ENCODE results near the gene B3GAT3. TPM values are rescaled to one million over a fixed set of nuclear protein-coding genes. Genes with fewer than 3 reads are reported as not detected.

The B3GAT3 gene
- total RNA-seq (2022; extraction: Qiagen RNA extraction; ENCODE audit: low read depth), result 41.9 to 58.0 TPM (median 50.7 TPM) in 5 replicates

DNA sequence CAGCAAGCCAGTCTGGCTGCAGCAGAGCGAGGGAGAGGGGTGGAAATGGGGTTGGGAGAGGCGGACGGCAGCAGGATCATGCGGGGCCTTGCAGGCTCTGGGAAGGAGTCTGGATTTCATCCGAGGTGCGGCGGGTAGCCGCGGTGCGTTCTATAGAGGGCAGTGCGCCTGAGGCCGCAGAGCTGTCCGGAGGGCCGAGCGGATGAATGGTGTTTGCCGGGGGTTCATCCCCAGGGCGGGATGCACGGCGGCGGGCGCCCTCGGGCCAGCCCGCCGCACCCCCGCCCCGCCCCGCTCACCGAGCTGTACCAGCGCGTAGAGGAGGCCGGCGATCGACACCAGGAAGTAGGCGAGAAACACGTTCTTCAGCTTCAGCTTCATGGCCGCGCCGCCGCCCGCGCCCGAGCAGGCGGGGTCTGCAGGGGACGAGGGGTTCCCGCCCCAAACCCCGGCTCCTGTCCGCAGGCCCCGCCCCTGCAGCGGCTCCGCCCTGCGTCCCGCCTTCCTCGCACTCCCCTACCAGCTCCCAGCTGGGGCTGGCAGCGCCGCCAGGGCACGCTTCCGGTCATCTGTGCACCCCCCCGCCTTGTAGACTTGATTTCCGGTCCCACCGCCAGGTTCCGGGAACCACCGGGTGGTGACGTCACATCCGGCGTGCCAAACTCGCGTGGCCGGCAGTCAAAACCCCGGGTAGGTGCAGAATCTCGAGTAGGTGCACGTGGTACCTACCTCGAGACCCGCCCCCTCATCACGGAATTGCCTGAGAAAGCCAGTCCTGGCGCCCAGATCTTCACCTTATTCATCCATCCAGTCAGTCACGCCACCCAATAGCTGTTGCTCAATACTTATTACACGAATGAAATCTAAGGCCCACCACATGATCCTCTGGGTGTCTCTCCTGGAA lies at the start of gene B3GAT3:
B3GAT3 (minus strand) TSS at position 420 of the 904 bp plus-strand sequence; CDS start at position 381, 39 bp downstream.

DNA sequence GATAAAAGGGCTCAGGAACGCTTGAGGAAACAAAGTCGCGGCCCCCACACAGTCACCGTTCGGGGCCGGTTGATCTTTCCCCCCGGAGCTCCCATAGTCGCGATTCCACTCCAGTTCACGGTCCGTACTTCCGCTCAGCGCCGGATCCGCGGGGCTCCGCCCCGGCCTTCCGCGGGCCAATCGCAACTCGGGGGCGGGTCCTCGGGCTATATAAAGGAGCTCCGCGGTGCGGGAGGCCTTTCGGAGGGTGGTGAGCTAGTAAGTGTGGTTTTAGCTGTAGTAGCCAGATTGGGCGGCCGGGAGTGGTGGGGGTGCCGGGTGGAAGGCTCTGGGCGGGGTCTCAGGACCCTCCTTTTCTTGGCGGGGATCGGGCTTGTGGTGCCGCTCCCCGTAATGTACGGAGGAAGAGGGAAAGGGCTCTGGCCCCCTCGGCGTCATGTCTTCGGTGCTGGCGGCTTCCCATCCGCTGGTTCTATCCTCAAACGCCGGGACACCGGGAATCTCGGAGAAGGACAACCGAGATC lies 43.4 kb upstream of the B3GAT3 start, which contains the start of the genes C11orf98 and CSKMT:
C11orf98 (minus strand) TSS at position 136 of the 524 bp plus-strand sequence; CDS start at position 95, 41 bp downstream.
CSKMT (plus strand) TSS at position 238 of the 524 bp plus-strand sequence. CDS start 568 bp downstream, outside the sequence.

DNA sequence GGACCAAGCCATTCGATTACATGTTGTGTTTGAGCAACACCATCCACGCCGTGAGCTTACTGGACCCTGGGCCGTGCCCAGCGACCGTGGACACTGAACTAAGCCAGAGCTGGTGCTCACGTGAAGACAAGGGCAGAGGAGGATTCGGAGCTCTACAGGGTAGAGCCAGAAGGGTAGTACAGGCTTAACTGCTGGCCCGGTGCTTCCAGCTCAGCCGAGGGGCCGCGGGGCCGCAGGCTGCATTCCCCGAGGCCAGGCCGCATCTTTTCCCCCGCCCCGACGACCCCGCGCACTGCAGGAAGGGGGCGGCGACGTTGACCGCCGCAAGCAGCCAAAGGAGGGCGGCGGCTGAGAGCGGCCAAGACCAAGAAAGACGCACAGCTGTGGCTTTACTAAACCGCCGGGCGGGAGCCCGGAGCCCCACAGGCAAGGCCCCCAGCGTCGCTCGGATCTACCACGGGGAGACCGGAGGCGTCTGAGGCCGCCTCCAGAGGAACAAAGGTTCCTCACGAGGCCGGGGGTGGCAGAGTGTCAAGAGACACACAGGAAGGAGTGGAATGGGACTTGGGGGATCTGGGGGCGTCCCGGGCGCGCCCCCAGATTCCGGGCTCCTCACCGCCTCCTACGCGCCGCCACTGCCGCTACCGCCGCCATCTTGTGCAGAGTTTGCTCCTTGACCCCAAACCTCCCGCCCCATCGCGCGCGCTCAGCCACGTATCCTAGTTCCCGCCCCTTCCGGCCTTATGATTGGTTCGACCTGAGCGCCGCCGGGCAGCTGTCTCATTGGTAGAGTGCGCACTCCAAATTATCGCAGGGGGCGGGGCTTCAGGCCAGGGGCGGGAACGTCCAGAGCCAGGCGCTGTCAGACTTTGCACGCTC lies 24.4 kb upstream of the B3GAT3 start, which contains the start of gene GANAB:
GANAB (minus strand) TSS at position 668 of the 879 bp plus-strand sequence; CDS start at position 654, 14 bp downstream.

DNA sequence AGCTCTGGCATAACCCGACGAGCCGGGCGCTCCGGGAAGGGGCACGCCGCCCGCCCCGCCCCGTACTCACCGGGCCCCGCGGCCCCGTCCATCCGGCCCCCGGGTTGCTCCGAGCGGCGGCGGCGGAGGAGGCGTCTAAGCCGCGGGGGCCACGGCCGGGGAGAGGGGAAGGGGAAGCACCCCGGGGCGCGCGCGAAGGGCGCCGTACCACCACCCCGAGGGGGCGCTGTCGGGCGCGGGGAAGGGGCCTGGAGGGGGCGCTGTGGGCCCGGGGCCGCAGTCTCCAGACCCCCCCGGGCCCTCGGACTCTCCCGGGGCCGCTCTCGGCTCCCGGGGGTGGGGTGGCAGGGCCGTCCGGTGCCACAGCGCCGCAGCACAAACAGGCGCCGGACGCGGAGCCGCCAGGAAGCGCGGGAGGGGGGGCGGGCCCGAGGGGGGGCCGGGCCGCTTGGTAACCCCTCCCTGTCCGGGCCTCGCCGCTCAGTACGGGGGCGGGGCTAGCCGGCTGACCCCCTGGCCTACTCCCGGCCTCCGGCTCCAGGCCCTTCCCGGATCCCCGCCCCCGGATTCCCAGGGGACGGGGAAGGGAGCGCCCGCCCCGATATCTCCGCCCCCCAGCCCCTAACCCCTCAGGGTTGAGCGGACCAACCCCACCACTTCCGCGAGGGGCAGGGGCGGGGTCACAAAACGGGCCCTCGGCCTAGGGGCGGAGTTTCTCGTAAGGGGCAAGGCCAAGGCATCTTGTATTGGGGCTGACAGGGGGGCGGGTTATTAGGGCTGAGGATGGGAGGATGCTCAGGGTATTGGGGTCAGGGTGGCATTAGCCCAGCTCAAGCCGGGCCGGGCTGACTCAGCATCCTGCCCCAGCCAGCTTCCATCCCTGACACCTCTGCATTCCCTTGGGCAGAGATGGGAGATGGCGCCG lies 9.2 kb downstream of the B3GAT3 start, which contains the start of the genes EML3 and ROM1:
EML3 (minus strand) TSS at position 410 of the 925 bp plus-strand sequence; CDS start at position 92, 318 bp downstream.
ROM1 (plus strand) TSS at position 892 of the 925 bp plus-strand sequence; CDS start at position 917, 25 bp downstream.

DNA sequence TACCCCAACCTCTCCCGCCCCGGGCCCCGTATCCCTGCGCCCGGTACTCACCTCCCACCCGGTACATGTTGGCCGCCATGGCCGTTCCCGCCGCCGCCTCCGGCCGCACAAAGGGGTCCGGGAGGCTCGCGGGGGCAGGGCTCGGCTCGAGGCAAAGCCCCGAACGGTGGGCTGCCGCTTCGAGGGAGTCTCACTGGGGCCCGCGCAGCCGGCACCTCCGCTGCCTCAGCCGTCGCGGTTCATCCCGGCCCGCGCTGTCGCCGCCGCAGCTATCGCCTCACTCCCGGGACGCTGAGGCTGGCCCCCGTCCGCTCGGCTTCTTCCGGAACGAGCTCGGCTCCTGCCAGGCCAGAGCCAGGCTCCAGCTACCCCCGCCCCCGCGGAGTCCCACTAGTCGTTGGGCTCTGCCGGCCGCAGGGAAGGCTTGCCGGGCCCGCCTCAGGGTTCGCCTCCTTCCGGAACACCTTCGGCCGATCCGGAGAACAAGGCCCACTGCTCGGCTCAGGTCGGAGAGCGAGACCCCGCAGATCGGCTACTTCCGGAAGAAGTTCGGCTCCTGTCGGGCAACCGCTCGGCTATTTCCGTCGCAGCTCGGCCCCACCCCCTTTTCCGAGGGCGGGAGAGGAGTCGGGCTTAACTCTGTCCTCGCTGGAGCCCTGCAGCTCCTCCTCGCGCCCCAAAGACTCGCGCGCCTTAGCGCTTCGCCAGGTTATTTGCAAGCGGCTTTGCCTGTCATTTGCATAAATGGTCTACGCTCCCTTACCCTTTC lies 20.2 kb downstream of the B3GAT3 start, which contains the start of gene MTA2:
MTA2 (minus strand) TSS at position 494 of the 769 bp plus-strand sequence; CDS start at position 79, 415 bp downstream.

DNA sequence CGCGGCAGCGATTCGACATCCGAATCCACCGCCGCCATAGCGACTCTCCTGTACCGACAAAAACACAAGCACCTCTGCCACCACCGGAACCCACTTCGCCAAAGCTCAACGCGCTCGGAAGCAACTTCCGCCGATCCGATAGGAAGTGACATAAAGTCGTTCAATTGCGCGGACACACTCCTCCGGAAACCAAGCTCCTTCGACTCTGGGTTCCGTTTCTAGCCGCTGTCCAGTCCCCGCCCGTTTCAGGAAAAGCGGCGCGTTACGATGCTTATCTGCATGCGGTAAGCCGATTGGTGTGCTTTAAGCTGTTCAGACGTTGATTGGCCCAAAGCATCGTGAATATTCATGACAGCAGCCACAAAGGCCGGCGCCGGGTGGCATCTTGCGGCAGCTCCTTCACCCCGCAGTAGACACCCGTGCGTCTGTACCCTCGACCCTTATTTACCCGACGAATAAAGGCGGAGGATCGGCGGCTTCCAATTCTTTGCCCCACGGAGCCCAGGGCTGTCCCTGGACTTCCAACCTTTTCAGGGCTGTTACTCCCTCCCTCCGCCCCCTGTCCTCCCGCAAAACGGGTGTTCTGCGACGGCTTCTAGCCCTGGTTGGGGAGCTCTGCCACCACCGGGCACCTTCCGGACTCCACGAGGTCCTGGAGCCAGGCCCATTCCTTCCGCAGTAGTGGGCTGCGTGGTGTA lies 30.2 kb downstream of the B3GAT3 start, which contains the start of gene TUT1:
TUT1 (minus strand) TSS at position 76 of the 698 bp plus-strand sequence; CDS start at position 38, 38 bp downstream.

DNA sequence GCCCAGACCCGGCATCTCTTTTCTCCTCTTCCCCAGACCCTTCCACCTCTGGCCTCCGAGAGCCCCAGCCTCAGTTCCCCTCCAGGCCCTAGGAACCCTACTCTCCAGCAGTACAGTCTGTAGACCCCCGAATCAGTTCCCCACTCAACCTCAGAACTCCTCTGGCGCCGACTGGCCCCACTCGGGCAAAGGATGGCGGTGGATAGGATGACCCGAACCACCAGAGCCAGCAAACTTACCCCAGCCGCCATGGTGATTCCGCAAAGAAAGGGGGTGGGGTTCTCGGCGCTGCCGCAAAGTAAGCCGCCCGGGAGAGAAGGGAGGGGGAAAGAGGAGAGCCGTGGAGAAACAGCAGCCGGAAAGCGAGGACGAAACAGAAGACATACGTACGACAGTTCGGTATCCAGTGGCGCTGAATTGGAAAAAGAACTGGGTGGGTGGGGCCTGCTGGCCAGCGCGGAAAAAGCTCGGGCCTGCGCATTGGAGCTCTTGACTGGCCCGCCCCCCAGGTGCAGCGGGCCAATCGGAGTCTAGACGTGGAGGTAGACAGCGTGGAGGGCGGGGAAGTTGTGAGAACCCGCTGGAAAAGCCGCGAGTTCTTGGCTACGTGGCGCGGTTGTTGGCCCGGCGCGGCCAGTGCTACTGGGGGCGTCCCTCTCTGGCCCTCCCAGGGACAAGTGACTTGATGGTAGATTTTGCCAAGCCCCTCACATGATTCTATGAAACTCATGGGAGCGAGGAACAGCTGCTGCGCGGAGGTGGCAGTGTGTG lies 48.0 kb downstream of the B3GAT3 start, which contains the start of gene EEF1G:
EEF1G (minus strand) TSS at position 300 of the 771 bp plus-strand sequence; CDS start at position 251, 49 bp downstream.

Other genes starting within 250 kb of the B3GAT3 start
- 0.40 TPM in 1 of 5 replicates, not detected in the others for gene SCGB1A1, start 203.0 kb downstream of the B3GAT3 start, total RNA-seq (2022; extraction: Qiagen RNA extraction; ENCODE audit: low read depth)
- gene AHNAK, start 75.2 kb downstream of the B3GAT3 start, total RNA-seq (2022; extraction: Qiagen RNA extraction; ENCODE audit: low read depth), result 304 to 395 TPM (median 360 TPM) in 5 replicates
- 1,850 to 2,033 TPM (median 1,975 TPM) in 5 replicates for gene EEF1G, start 48.1 kb downstream of the B3GAT3 start, total RNA-seq (2022; extraction: Qiagen RNA extraction; ENCODE audit: low read depth)
- gene TUT1, start 30.5 kb downstream of the B3GAT3 start, total RNA-seq (2022; extraction: Qiagen RNA extraction; ENCODE audit: low read depth), result 12.2 to 15.0 TPM (median 14.7 TPM) in 5 replicates
- 82.9 to 91.9 TPM (median 87.9 TPM) in 5 replicates for gene MTA2, start 20.1 kb downstream of the B3GAT3 start, total RNA-seq (2022; extraction: Qiagen RNA extraction; ENCODE audit: low read depth)
- gene EML3, start 9.2 kb downstream of the B3GAT3 start, total RNA-seq (2022; extraction: Qiagen RNA extraction; ENCODE audit: low read depth), result 17.5 to 23.8 TPM (median 22.3 TPM) in 5 replicates
- gene ROM1, start 8.7 kb downstream of the B3GAT3 start, total RNA-seq (2022; extraction: Qiagen RNA extraction; ENCODE audit: low read depth), result 3.7 to 5.5 TPM (median 4.0 TPM) in 5 replicates
- gene GANAB, start 24.6 kb upstream of the B3GAT3 start, total RNA-seq (2022; extraction: Qiagen RNA extraction; ENCODE audit: low read depth), result 237 to 277 TPM (median 252 TPM) in 5 replicates
- 16.8 to 21.9 TPM (median 20.6 TPM) in 5 replicates for gene INTS5, start 31.3 kb upstream of the B3GAT3 start, total RNA-seq (2022; extraction: Qiagen RNA extraction; ENCODE audit: low read depth)
- gene C11orf98, start 43.2 kb upstream of the B3GAT3 start, total RNA-seq (2022; extraction: Qiagen RNA extraction; ENCODE audit: low read depth), result 128 to 151 TPM (median 135 TPM) in 5 replicates
- gene CSKMT, start 43.3 kb upstream of the B3GAT3 start, total RNA-seq (2022; extraction: Qiagen RNA extraction; ENCODE audit: low read depth), result 10.6 to 15.9 TPM (median 12.7 TPM) in 5 replicates
- 26.5 to 36.8 TPM (median 35.2 TPM) in 5 replicates for gene UQCC3, start 49.7 kb upstream of the B3GAT3 start, total RNA-seq (2022; extraction: Qiagen RNA extraction; ENCODE audit: low read depth)
- gene LBHD1, start 50.3 kb upstream of the B3GAT3 start, total RNA-seq (2022; extraction: Qiagen RNA extraction; ENCODE audit: low read depth), result 3.8 to 4.6 TPM (median 4.2 TPM) in 5 replicates
- 111 to 129 TPM (median 116 TPM) in 5 replicates for gene UBXN1, start 57.1 kb upstream of the B3GAT3 start, total RNA-seq (2022; extraction: Qiagen RNA extraction; ENCODE audit: low read depth)
- 0.06 to 0.17 TPM (median 0.10 TPM) in 4 of 5 replicates, not detected in the other for gene LRRN4CL, start 67.5 kb upstream of the B3GAT3 start, total RNA-seq (2022; extraction: Qiagen RNA extraction; ENCODE audit: low read depth)
- gene BSCL2, start 85.4 kb upstream of the B3GAT3 start, total RNA-seq (2022; extraction: Qiagen RNA extraction; ENCODE audit: low read depth), result 61.1 to 97.7 TPM (median 72.8 TPM) in 5 replicates
- not detected in 5 replicates for gene GNG3, start 85.7 kb upstream of the B3GAT3 start, total RNA-seq (2022; extraction: Qiagen RNA extraction; ENCODE audit: low read depth)
- gene HNRNPUL2, start 105.5 kb upstream of the B3GAT3 start, total RNA-seq (2022; extraction: Qiagen RNA extraction; ENCODE audit: low read depth), result 36.2 to 42.4 TPM (median 39.6 TPM) in 5 replicates
- 29.4 to 34.3 TPM (median 30.7 TPM) in 5 replicates for gene TTC9C, start 106.5 kb upstream of the B3GAT3 start, total RNA-seq (2022; extraction: Qiagen RNA extraction; ENCODE audit: low read depth)
- 1.2 to 1.9 TPM (median 1.4 TPM) in 5 replicates for gene ZBTB3, start 132.2 kb upstream of the B3GAT3 start, total RNA-seq (2022; extraction: Qiagen RNA extraction; ENCODE audit: low read depth)
- 172 to 182 TPM (median 178 TPM) in 5 replicates for gene POLR2G, start 139.6 kb upstream of the B3GAT3 start, total RNA-seq (2022; extraction: Qiagen RNA extraction; ENCODE audit: low read depth)
- gene TAF6L, start 149.4 kb upstream of the B3GAT3 start, total RNA-seq (2022; extraction: Qiagen RNA extraction; ENCODE audit: low read depth), result 12.1 to 14.7 TPM (median 12.9 TPM) in 5 replicates
- 77.5 to 92.9 TPM (median 83.8 TPM) in 5 replicates for gene TMEM179B, start 165.4 kb upstream of the B3GAT3 start, total RNA-seq (2022; extraction: Qiagen RNA extraction; ENCODE audit: low read depth)
- 18.0 to 29.5 TPM (median 28.1 TPM) in 5 replicates for gene TMEM223, start 170.0 kb upstream of the B3GAT3 start, total RNA-seq (2022; extraction: Qiagen RNA extraction; ENCODE audit: low read depth)
- 38.0 to 53.7 TPM (median 50.7 TPM) in 5 replicates for gene NXF1, start 183.5 kb upstream of the B3GAT3 start, total RNA-seq (2022; extraction: Qiagen RNA extraction; ENCODE audit: low read depth)
- gene STX5, start 210.1 kb upstream of the B3GAT3 start, total RNA-seq (2022; extraction: Qiagen RNA extraction; ENCODE audit: low read depth), result 17.8 to 25.6 TPM (median 24.5 TPM) in 5 replicates
- not detected in 5 replicates for gene TEX54, start 210.9 kb upstream of the B3GAT3 start, total RNA-seq (2022; extraction: Qiagen RNA extraction; ENCODE audit: low read depth)
- gene WDR74, start 217.6 kb upstream of the B3GAT3 start, total RNA-seq (2022; extraction: Qiagen RNA extraction; ENCODE audit: low read depth), result 73.9 to 82.8 TPM (median 77.6 TPM) in 5 replicates